ENCODE data around the gene BTLA.
"Not testable (repeated sequence)": the region's sequence is repeated elsewhere in the genome, so short reads cannot be mapped to it uniquely, and the experiment has no call there.

The BTLA gene, protein sequence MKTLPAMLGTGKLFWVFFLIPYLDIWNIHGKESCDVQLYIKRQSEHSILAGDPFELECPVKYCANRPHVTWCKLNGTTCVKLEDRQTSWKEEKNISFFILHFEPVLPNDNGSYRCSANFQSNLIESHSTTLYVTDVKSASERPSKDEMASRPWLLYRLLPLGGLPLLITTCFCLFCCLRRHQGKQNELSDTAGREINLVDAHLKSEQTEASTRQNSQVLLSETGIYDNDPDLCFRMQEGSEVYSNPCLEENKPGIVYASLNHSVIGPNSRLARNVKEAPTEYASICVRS

DNA sequence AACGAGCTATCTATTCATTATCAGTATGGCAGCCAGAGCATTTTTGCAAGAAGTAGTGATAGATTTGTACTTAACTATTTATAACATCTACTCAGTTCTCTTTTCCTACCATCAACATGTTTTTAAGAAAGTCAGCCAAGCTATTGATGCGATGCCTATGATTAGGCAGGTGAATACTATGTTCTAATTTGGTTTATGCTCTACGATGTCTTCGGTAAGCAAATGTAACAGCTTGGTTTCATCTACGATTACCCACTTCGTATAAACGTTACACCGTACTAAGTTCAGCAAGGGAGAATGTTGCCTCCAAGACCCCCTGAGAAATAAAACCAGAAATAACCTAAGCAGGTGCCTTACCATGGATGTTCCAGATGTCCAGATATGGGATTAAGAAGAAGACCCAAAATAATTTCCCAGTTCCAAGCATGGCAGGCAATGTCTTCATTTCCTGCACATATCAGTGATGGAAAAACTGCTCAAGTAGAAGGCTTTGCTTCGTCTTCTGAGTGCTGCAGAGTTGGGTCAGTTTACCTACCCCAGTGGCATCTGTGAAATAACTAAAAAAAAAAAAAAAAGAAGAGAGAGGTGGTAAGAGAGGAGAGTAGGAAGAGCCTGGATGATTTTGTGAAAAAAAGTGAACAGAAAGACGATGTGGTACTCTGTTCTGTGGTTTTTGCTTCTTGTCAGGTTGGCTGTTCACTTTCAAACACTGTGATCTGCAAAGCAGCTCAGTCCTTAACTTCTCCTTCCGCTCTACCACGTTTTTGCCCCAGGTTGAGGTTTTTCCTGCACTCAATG, at the start of gene BTLA:
BTLA (minus strand) TSS at position 559 of the 798 bp plus-strand sequence; CDS start at position 445, 114 bp downstream.
- no peaks in the 10 kb centered on the region for H3K9me3 Mint-ChIP-seq
- H3K36me3 Mint-ChIP-seq, result peaks cover 20% of the 10 kb centered on the region
- H3K4me1 Mint-ChIP-seq, result peaks cover 65% of the 10 kb centered on the region
- H3K27me3 Mint-ChIP-seq, result no peaks in the 10 kb centered on the region
- peak within 1 kb of the TSS; percentile 95 for H3K27ac Mint-ChIP-seq
- H3K4me3 Mint-ChIP-seq, result peak within 1 kb of the TSS; percentile 95

DNA sequence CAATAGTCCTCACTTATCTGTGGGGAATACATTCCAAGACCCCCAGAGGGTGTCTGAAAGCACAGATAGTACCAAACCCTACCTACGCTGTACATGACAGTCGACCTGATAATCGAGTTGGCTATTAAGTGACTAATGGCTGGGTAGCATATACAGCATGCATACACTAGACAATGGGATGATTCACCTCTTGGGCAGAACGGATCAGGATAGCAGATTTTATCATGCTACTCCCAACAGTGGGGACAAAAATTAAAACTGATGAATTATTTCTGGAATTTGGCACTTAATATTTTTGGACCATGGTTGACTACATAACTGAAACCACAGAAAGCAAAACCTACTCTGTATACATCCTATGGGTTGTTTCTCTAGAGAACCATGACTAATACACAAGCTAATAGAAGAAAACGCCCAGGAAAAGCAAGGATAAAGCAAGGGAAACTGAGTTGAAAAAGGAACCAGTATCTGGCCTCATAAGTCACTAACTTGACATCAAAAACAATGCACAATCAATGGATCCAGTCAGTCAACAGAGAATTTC, 47.0 kb upstream of the BTLA start:
- Mint-ChIP-seq H3K36me3 (peaks cover 18% of the 10 kb centered on the region), H3K4me1 (peaks cover 27% of the 10 kb centered on the region), H3K27ac (no peak overlapping the region), H3K9me3 (no peaks in the 10 kb centered on the region), H3K27me3 (no peaks in the 10 kb centered on the region), H3K4me3 (no peak overlapping the region)

DNA sequence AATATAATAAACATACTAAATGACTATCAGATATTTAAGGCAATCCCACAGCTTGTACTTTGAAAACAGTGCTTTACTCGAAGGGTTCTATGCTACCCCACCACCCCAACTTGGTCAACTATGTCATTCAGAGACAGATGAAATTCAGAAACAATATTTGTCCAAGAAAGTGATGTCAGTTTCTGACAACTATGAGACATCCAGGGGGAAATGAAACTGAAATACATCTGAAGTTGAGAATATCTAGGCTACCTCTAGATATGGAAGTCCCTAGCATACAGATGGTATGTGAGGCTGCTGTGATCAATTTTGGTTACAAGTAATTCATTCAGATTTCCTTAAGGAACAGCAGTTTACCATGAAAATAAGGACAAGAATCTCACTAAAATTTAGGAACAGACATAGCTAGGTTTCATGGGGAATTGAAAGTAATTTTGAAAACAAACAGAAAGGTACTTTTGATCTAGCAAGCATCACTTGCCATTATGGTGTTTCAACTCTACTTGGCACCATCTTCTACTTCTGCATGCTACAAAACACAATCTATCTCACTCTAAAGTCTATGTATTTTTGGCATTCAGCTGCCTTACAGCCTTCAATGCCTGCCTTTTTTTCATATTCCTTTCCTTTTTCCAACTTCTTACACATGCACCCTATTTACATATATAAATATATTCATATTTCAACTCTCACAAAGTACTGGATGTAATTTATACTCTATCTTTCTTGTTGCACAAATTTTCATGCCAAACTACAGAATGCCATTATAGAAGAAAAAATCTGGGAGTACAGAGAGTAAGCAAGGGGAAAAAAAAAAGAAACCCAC, 40.8 kb upstream of the BTLA start:
- H3K9me3 Mint-ChIP-seq, result no peaks in the 10 kb centered on the region
- peaks cover 28% of the 10 kb centered on the region for H3K36me3 Mint-ChIP-seq
- H3K27ac Mint-ChIP-seq, result peak overlapping the region; percentile 84
- peaks cover 37% of the 10 kb centered on the region for H3K4me1 Mint-ChIP-seq
- no peak overlapping the region for H3K4me3 Mint-ChIP-seq
- no peaks in the 10 kb centered on the region for H3K27me3 Mint-ChIP-seq

DNA sequence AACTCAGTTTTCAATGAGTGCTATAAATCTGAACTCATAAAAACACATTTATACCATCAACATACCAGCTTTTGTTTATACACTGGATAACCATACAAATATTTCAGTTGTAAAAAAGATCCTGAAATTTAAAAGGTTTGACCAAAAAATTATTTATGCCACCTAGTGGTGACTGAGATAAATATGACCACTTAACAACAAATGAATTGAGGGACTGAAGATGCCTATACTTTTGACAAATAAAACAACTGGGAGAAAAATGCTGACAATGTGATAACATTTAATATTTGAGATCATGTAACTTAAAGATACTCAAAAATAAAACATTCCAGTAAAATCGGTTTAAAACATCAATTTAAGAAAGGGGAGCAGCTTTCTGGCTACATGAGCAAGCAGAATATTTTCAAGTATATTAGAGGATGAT, 32.1 kb upstream of the BTLA start:
- no peak overlapping the region for H3K4me3 Mint-ChIP-seq
- peaks cover 9% of the 10 kb centered on the region for H3K36me3 Mint-ChIP-seq
- H3K27ac Mint-ChIP-seq, result peak overlapping the region; percentile 35

DNA sequence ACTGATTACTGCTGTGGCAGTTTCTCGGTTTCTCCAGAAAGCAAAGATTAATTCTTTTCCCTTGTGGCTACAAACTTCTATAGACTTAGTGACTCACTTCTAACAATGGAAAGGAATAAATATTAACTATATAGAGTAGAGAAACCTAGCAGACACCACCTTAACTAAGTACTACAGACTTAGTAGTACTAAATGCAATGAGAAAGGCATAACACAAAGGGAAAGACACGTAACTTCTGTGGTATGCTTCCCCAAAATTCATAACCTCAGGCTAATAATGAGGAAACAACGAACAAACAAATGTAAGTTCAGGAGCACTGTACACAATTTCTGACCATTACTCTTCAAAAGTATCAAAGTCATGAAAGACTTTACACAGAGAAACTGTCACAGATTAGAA, 31.3 kb upstream of the BTLA start:
- no peaks in the 10 kb centered on the region for H3K9me3 Mint-ChIP-seq
- no peaks in the 10 kb centered on the region for H3K27me3 Mint-ChIP-seq
- no peak overlapping the region for H3K4me3 Mint-ChIP-seq
- H3K27ac Mint-ChIP-seq, result no peak overlapping the region
- peaks cover 9% of the 10 kb centered on the region for H3K4me1 Mint-ChIP-seq
- peaks cover 6% of the 10 kb centered on the region for H3K36me3 Mint-ChIP-seq

More for the DNA sequence above, 32.1 kb upstream of the BTLA start:
- no peaks in the 10 kb centered on the region for H3K9me3 Mint-ChIP-seq
- peaks cover 15% of the 10 kb centered on the region for H3K4me1 Mint-ChIP-seq
- no peaks in the 10 kb centered on the region for H3K27me3 Mint-ChIP-seq

DNA sequence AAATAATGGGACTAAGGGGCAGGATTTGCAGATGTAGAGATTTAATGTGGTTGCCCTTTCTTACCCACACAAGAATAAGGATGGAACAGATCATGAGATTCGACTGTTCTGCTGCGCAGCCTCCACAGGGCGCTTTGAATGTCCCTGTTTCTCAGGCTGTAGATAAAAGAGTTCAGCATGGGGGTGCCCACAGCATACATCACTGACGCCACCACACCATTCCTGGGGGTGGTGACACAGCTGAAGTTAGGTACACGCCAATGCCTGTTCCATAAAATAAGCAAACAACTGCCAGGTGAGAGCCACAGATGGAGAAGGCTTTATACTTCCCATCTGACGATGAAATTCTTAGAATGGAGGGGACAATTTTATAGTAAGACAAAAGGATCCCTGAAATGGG, 24.9 kb upstream of the BTLA start:
- H3K27me3 Mint-ChIP-seq, H3K36me3 Mint-ChIP-seq, H3K4me3 Mint-ChIP-seq, H3K9me3 Mint-ChIP-seq, H3K27ac Mint-ChIP-seq, H3K4me1 Mint-ChIP-seq: not testable (repeated sequence)

DNA sequence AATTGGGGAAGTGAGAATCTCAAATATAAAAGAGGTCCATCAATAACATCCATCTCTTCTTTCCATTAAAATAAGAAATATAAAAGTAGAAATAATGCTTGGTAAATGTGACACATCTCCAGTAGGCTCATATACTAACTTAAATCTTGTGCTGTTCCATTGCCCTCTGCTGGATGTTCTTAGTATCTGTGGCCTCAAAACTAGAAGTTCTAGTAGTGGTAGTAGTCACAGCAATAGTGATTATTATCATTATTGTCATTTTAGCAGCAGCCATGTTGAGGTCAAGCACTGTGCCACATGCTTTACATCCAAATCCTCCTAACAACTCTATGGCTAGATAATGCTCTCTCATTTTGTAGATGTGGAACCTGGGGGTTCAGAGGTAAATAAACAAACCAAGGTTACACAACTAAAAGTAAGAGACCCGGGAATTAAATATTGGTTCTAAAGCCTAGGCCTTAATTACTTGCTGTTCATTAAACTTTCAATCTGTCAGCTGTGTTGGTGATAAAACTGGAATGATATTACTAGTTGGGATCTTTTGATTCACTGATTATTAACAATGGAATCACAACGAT, 20.2 kb upstream of the BTLA start:
- Mint-ChIP-seq H3K4me3 (peak overlapping the region; percentile 63), H3K27ac (peak overlapping the region; percentile 93), H3K4me1 (peaks cover 28% of the 10 kb centered on the region), H3K27me3 (no peaks in the 10 kb centered on the region), H3K36me3 (peaks cover under 1% of the 10 kb centered on the region), H3K9me3 (no peaks in the 10 kb centered on the region)

DNA sequence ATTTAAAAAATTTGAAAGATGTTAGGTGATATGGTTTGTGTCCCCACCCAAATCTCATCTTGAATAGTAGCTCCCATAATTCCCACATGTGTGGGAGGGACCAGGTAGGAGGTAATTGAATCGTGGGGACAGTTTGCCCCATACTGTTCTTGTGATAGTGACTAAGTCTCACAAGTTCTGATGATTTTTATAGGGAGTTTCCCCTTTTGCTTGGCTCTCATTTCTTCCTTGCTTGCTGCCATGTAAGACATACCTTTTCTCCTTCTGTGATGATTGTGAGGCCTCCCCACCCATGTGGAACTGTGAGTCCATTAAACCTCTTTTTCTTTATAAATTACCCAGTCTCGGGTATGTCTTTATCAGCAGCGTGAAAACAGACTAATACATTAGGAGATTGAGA, 19.7 kb upstream of the BTLA start:
- peak overlapping the region; percentile 63 for H3K4me3 Mint-ChIP-seq
- H3K27ac Mint-ChIP-seq, result peak overlapping the region; percentile 93
- H3K27me3 Mint-ChIP-seq, H3K36me3 Mint-ChIP-seq, H3K9me3 Mint-ChIP-seq: not testable (repeated sequence)
- H3K4me1 Mint-ChIP-seq, result peaks cover 32% of the 10 kb centered on the region

DNA sequence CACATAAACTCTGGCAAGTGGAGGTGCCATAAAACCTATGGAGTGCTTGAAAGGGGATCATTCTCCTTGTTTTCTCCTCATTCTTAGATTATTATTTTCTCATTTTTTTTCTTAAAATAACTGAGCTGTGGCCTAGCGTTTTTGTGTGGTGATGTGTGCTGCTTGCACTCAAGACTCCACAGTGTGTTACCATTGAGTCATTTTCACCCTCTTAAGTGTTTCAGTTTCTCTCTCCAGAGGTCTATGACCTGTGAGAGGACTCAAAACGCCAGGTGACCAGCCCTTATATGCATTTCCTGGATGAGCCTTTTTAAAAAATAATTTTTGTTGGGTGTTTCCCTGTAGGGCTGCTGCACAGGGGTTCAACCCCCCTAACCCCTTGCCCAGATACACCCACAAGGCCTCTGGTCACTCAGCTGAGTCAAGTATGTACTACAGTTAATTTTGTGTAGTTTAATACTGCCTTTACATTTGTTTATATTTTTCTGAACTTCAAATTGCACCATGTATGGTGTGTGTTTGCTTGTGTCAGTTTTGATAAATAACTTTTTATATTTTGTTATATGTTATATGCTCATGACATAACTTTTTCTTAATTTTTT, 15.4 kb upstream of the BTLA start:
- Mint-ChIP-seq H3K4me1 (peaks cover 34% of the 10 kb centered on the region), H3K36me3 (peaks cover 2% of the 10 kb centered on the region), H3K9me3 (no peaks in the 10 kb centered on the region), H3K27me3 (no peaks in the 10 kb centered on the region), H3K4me3 (no peak overlapping the region), H3K27ac (no peak overlapping the region)

DNA sequence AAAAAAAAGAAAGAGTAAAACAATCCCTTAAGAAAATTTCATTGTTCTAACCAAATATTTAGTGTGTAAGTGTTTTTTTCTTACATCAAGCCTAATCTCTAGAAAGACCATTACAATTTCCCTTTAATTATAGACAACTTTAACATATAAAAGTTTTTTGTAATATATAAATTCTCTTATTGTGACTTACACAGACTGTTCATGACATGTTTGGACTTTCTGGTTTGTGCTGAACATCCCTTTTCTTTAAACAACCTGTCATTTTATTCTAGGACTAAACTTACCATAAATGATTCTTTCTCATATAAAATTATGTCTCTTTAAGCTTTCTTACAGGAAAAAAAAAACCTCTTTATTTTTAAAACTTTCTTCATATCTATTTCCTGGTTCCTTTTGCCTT, 13.0 kb upstream of the BTLA start:
- Mint-ChIP-seq H3K4me1 (peaks cover 25% of the 10 kb centered on the region), H3K27me3 (no peaks in the 10 kb centered on the region), H3K36me3 (peaks cover 2% of the 10 kb centered on the region), H3K4me3 (no peak overlapping the region), H3K27ac (no peak overlapping the region), H3K9me3 (no peaks in the 10 kb centered on the region)

DNA sequence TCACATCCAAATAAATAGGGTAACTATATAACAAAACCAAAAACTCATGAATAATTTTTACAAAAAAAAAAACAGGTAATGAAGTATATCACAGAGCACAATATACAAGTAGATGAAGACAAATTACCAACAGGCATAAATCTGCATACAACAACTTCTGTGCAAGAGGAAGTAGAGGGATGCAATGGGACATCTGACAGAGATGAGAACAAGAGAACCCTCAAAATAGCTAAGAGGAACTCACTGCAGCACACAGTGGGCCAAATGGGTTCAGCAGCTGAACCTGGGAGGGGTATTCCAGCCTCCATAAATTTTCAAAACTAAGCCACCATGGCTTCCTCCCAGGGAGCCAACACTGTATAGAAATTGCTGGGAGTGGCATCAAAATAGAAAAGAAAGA, 9.6 kb upstream of the BTLA start:
- Mint-ChIP-seq H3K36me3 (peaks cover 2% of the 10 kb centered on the region), H3K9me3 (no peaks in the 10 kb centered on the region), H3K4me1 (peaks cover 29% of the 10 kb centered on the region), H3K27me3 (no peaks in the 10 kb centered on the region), H3K4me3 (no peak overlapping the region), H3K27ac (no peak overlapping the region)

DNA sequence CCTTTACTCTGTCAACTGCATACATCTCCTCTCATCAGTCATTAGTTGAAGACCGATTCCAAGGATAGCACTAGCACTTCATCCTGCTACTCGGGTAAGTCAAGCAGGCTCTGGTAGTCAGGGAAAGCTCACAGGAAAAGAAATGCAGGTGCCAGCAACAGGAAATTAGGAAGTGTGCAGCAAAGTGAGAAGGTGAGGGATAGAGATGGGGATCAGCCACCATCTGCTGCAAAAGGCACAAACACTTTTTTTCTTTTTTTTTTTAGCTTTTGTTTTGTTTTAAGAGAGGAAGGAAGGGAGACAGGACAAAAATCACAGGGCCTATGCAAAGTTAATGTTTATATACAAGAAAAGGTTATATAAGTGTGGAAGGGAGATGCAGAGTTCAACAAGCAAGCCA, 9.0 kb upstream of the BTLA start:
- Mint-ChIP-seq H3K27me3 (no peaks in the 10 kb centered on the region), H3K36me3 (peaks cover 2% of the 10 kb centered on the region), H3K9me3 (no peaks in the 10 kb centered on the region), H3K4me3 (no peak overlapping the region), H3K27ac (no peak overlapping the region), H3K4me1 (peaks cover 34% of the 10 kb centered on the region)

DNA sequence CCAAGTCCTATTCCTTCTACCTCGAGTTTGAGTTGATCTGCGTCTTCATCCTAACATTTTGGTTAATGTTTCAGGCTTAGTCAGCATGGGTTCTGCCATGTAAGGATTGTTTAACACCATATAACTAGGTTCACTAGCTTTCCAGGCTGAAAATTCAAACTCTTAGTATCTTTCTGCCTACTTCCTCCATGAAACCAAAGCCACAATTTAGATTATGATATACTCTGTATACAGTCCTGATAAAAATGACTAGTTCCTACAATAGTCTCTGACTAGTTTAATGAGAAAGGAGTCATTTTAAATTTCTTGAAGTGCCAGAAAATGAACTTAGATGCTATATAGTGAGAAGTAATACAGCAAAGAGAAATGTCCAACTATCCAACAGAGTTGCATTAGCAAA, 6.6 kb upstream of the BTLA start:
- Mint-ChIP-seq H3K4me1 (peaks cover 45% of the 10 kb centered on the region), H3K36me3 (no peaks in the 10 kb centered on the region), H3K27me3 (no peaks in the 10 kb centered on the region), H3K4me3 (no peak overlapping the region), H3K27ac (no peak overlapping the region), H3K9me3 (no peaks in the 10 kb centered on the region)

DNA sequence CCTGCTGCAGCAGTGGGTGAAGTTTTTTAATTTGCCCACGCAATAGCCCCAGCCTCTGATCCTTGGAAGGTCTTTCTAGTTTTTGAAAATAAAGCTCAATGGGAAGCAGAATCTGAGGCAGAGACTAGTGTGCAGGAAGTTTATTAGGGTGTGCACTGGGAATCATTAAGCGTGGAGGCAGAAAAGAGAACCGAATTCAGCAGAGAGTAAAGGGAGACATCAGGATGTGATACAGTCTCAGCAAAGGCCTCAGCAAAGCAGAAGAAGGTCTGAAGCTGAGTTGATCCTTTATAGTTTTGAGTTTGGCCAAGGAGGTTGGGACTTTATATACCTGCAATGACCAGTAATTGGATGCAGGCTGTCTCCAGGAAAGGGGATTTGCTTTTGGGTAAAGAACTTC, 4.9 kb upstream of the BTLA start:
- Mint-ChIP-seq H3K27me3 (no peaks in the 10 kb centered on the region), H3K4me3 (no peak overlapping the region), H3K36me3 (no peaks in the 10 kb centered on the region), H3K9me3 (no peaks in the 10 kb centered on the region), H3K27ac (no peak overlapping the region), H3K4me1 (peaks cover 61% of the 10 kb centered on the region)
